GM12878 (cell line): ENCODE data around the gene TPRN.

Experiments
- ASH2L ChIP-seq: fragments of 300-600, 200-600 bp; sonication (generic); IDR thresholded peaks from 2 replicates; pipeline ENCODE4 v1.6.1; 2017; ENCODE audit warnings: low read depth, mild to moderate bottlenecking, borderline replicate concordance
- ATF2 ChIP-seq: IDR thresholded peaks from 2 replicates; pipeline ENCODE4 v1.6.1; 2012; ENCODE audit warnings: low read length, inconsistent platforms
- EP300 ChIP-seq, 2 experiments: fragments of 150-350 bp in 1 of 2; IDR thresholded peaks; 2 replicates each; pipeline ENCODE4 v1.6.1; 2011 to 2012; ENCODE audit warnings: low read depth in 2 of 2, low read length in 2 of 2, borderline replicate concordance in 1 of 2, improper control_type of control experiment in 1 of 2, inconsistent platforms in 1 of 2; ENCODE audit not compliant: control insufficient read depth in 1 of 2
- POLR2A ChIP-seq: IDR thresholded peaks from 2 replicates; pipeline ENCODE4 v1.6.1; 2011; ENCODE audit warnings: low read depth, mild to moderate bottlenecking, low read length
- RBBP5 ChIP-seq: fragments of 200-600 bp; sonication (generic); conservative IDR thresholded peaks from 2 replicates; pipeline ENCODE4 v1.6.1; 2016
- RFX5 ChIP-seq: IDR thresholded peaks from 2 replicates; pipeline ENCODE4 v1.6.1; 2011; ENCODE audit warnings: low read depth, low read length, improper control_type of control experiment
- SIN3A ChIP-seq: IDR thresholded peaks from 2 replicates; pipeline ENCODE4 v1.6.1; 2012; ENCODE audit warnings: low read depth, low read length, improper control_type of control experiment
- STAT3 ChIP-seq: IDR thresholded peaks from 2 replicates; pipeline ENCODE4 v1.6.1; 2011; ENCODE audit warnings: low read depth, low read length, improper control_type of control experiment
- TARDBP ChIP-seq: IDR thresholded peaks from 2 replicates; pipeline ENCODE4 v1.6.1; 2016; ENCODE audit warnings: borderline replicate concordance
- TCF7 ChIP-seq: IDR thresholded peaks from 2 replicates; pipeline ENCODE4 v1.6.1; 2014; ENCODE audit warnings: antibody characterized with exemption, borderline replicate concordance
- ZBED1 ChIP-seq: IDR thresholded peaks from 2 replicates; pipeline ENCODE4 v1.6.1; 2016; ENCODE audit warnings: borderline replicate concordance
- ZNF274 ChIP-seq: IDR thresholded peaks from one replicate; pipeline ENCODE4 v1.8.0; 2011; ENCODE audit not compliant: insufficient read length, insufficient read depth
- TF ChIP-seq, protein P1 (sequence below), 3 experiments: IDR thresholded peaks in 2 of 3; conservative IDR thresholded peaks in 1 of 3; 2 replicates each; pipeline ENCODE4 v1.5.1; 2011; ENCODE audit warnings: low read depth in 3 of 3, low read length in 3 of 3, mild to moderate bottlenecking in 3 of 3, control low read depth in 2 of 3, moderate library complexity in 2 of 3, inconsistent platforms in 1 of 3, mixed read lengths in 1 of 3; ENCODE audit not compliant: control insufficient read depth in 2 of 3, insufficient read depth in 1 of 3; ENCODE audit errors: extremely low read depth in 1 of 3

- TF ChIP-seq SIN3A (no peak), STAT3 (no peak), ATF2 (no peak), RFX5 (no peak), RBBP5 (no peak), ZBED1 (no peak), ASH2L (no peak), EP300 (IDR thresholded peaks at IDR 0.05; ENCODE audit: borderline replicate concordance in 1 of 2, control insufficient read depth in 1 of 2, low read depth in 2 of 2, low read length in 2 of 2) (no peak), ZNF274 (no peak), TARDBP (no peak), POLR2A (no peak), TCF7 (no peak)
- TF ChIP-seq, protein P1, sequence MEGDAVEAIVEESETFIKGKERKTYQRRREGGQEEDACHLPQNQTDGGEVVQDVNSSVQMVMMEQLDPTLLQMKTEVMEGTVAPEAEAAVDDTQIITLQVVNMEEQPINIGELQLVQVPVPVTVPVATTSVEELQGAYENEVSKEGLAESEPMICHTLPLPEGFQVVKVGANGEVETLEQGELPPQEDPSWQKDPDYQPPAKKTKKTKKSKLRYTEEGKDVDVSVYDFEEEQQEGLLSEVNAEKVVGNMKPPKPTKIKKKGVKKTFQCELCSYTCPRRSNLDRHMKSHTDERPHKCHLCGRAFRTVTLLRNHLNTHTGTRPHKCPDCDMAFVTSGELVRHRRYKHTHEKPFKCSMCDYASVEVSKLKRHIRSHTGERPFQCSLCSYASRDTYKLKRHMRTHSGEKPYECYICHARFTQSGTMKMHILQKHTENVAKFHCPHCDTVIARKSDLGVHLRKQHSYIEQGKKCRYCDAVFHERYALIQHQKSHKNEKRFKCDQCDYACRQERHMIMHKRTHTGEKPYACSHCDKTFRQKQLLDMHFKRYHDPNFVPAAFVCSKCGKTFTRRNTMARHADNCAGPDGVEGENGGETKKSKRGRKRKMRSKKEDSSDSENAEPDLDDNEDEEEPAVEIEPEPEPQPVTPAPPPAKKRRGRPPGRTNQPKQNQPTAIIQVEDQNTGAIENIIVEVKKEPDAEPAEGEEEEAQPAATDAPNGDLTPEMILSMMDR (IDR thresholded peaks at IDR 0.05 in 2 of 3, conservative IDR thresholded peaks at IDR 0.05 in 1 of 3; ENCODE audit: control insufficient read depth in 2 of 3, extremely low read depth in 1 of 3, insufficient read depth in 1 of 3, low read depth in 3 of 3, low read length in 3 of 3), result no peak
These were observed 51.2 kb downstream of the TPRN start for GRCh38 chr9:137149363-137149762.
